ENCODE results near the gene TMPRSS6.

Gene TMPRSS6

DNA sequence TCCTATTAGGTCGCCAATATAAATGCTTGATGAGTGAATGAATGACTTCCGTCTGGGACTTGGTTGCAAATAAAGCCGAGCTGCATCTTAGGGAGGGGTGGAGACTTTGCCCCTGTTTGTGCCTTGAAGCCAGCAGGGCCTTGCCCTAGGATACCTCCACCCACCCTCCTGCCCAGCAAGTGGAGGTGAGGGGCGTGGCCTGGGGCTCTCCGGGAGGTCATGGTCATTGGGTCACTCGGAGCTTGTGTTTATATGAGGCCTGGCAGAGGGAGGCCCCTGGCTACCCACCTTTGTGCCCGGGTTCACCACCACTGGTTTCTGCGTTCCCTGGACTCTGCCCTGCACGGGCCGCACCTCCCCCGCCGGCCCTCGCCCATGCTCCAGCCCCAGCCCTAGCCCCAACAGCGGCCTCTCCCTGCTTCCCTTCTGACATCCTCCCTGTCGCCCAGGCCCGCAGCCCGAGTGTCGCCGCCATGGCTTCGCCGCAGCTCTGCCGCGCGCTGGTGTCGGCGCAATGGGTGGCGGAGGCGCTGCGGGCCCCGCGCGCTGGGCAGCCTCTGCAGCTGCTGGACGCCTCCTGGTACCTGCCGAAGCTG lies 85.7 kb downstream of the TMPRSS6 start:
- DNase-seq = no peak

DNA sequence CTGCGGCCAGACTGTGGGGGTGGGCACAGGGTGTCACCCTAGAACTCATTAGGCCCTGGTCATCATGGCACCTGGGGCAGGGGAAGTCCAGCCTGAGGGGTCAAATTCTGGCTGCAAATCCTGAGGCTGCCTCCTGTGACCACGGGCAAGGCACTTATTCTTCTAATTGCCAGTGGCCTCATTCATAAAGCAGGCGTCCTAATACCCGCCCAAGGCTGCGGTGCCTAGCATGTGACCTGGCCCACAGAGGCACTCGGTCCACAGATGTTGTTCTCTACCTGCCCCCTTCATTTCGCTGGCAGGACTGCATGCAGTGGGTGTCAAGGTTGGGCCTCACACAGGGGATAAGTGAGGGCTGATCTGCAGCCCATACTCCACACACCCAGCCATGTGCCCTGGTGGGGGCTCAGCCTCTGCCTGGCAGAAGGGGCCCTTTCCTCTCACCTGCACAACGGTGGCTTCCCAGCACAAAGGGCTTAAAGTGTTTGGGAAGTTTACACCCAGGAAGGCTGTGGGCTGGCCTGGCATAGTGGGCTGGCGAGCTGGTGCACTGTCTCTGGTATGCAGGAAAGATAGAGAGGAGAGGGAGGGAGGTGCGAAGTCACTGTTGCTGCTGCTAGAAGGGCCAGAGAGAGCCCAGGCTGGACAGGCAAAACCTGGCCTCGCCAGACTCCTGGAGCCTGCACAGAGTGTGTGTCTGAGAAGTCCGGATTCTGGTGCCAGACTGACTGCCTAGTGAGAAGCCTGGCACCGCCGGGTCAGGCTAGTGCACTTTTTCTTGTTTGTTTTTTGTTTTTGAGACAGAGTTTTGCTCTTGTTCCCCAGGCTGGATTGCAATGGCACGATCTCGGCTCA lies 86.8 kb downstream of the TMPRSS6 start:
- no peak for DNase-seq

DNA sequence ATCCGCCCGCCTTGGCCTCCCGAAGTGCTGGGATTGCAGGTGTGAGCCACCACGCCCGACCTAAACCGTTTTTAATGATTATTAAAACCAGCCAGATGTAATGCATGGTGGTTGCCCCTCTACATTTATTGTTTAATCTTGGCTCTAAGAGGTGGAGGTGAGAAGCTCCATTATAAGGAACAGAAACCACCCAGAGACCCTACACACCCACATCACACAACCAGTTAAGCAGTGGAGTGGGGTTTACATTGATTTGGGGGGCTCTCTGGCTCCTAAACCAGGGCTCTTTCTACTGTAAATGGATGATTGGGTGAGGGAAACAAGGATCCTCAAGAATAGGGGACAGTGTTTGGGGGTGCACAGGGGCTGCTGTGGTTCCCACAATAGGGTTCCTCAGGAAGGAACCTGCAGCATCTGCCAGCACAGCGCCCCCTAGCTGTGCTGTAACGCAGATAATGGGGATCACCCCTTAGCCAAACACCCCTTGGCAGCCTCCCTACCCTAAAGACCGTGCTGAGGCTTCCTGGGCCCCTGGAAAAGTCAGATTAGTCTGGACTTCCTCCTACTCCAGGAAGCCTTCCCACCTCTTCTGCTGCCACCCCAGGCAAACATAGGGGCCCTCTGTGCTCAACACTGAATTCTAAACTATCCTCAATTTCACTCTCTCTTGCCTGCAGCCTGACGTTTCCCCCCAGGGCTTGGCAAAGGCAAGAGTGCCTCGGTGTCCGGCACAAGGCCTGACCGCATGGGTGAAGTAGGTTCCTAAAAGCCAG lies 87.6 kb downstream of the TMPRSS6 start:
- DNase-seq = no peak

DNA sequence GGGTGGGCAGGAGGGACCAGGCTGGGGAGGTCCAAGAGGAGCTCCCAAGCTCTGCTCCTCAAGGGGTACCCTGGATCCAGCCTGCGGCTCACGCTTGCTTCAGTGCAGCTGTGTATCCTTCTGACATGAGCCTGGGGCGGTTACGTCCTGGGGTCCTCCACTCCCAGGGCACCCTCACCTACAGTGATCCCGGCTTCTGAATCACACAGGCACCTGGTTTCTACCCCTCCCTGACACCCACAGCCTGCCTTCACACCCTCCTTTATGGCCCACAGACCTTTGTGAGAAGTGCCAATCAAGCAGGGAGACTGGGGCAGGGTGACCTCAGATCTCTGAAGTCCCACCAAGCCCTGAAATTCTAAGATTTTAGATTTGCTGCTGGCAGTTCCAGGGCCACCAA lies 88.5 kb downstream of the TMPRSS6 start:
- no peak for DNase-seq

DNA sequence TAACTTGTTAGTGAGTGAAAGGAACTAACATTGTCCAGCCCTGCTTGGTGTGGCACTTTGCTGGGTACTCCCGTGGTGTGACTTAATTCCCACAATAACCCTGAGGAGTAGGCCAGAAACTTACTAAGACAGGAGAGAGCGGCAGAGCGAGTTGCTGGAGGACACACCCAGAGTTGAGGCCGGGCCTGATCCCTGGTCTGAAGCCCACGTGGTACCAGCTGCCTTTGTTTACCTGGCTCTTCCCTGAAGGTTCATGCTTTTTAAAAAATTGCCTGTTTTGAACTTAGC lies 89.4 kb downstream of the TMPRSS6 start:
- DNase-seq = peak; percentile 8

DNA sequence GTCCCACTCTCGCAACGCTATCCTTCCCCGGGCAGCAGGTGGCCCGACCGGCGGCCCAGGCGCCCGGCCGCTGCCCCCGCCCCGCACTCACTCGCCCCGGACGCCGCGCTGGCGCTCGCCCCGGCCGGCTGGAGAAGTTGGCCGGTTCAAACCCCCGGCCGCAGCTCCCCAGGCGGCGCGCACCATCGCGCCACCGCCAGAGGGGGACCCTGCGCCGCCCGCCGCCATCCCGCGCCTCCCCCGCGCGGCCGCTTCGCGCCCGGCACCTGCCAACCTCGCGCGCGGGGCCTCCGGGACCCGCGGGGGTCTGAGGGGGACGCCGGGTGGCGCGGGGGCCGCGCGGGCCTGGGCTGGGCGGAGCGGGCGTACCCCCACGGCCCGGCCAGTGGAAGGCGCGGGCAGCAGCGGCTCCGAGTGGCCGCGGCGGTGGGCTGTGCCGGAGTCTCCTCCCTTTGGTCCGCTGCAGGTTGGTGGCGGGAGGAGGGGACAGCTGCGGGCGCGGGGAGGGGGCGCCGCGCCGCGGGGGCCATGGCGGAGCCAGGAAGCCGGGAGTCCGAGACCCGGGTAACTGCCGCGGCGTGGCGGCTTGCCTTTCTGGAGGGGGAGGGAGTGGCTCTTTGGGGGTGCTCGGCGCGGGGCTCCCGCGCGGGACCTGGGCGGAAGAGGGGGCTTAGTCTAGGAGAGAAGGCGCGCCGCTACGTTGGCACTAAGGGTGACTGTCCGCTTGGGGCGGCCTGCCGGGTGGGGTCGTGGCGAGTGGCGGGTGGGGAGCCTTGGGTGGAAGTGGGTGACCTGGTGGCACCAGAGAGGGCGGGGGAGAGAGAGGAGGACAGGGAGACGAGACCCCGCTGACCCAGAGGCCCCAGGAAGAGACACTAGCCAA lies 90.0 kb downstream of the TMPRSS6 start, which contains the start of the genes MPST and TST:
Gene MPST (plus strand): TSS at position 434 of the 883 bp plus-strand sequence. CDS start 95 bp downstream, at position 529.
Gene TST (minus strand): TSS at position 139 of the 883 bp plus-strand sequence. CDS start 715 bp downstream, outside the sequence.
- no peak for DNase-seq

DNA sequence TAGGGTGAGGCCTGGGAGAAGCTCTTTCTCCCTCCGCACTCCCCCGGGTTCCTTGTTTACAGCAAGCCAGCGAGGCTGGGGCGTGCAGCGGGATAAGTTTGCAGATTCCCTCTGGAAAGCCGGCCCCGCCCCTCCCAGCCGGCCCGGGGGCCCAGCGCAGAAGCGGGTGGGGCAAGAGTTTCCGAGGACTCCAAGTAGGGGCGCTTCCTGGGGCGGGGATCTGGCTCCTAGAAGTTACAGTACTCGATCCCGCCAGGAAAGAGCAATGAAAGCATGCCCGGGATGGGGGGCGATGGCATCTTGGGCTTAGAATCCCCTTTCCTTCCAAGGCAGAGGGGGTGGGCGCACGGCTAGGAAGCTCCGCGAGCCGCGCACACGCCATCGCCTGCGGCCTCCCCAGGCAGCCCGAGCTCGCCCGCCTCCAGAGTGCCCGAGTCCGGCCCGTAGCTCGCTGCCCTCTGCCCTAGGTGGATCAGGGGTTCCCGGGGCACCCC lies 90.7 kb downstream of the TMPRSS6 start:
- DNase-seq = no peak

DNA sequence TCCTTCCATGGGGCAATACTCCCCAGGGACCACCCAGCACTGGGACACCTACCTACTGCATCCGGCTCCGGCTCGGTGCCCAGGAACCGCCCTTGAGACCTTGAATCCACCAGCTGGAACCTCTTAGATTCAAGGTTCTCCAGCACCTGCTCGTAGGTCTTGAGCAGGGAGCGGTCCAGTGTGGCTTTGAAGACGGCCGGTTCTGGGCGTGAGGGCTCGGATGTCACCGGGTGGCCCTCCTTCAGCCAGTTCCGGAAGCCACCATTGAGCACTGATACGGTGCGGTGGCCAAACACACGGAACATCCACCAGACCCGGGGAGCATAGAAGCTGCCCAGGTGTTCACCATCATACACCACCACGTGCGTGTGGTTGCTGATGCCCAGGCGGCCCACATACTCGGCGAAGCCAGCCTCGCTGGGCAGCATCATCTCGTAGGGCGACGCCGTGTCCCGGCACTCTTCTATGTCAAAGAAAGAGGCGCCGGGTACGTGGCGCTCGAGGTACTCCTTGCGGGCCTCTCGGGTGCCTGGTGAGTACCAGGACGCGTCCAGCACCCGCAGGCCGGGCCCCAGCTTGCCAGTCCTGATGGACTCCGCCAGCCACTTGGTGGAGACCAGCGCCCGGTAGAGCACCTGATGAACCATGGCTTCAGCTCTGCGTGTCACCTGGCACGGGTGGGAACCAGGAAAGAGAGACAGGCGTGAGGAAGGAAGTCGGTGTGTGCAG lies 91.3 kb downstream of the TMPRSS6 start:
- DNase-seq = no peak

DNA sequence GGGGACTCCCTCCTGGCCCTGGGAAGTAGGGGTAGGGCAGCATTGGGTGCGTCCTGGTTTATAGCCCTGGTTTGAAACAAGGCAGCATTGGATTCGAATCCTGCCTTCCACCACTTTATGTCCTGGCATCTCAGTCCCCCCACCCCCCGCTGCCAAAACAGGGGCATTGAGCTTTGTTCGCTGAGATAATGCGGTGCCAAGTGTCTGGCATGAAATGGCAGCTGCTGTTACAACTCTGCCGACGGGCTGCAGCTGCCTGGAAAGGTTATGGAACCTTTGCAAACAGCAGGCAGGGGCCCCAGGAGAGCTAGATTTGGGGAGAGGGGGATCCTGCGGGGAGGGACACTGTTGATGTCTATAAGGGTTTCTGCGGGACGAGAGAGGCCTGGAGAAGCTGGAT lies 92.2 kb downstream of the TMPRSS6 start:
- DNase-seq = no peak

DNA sequence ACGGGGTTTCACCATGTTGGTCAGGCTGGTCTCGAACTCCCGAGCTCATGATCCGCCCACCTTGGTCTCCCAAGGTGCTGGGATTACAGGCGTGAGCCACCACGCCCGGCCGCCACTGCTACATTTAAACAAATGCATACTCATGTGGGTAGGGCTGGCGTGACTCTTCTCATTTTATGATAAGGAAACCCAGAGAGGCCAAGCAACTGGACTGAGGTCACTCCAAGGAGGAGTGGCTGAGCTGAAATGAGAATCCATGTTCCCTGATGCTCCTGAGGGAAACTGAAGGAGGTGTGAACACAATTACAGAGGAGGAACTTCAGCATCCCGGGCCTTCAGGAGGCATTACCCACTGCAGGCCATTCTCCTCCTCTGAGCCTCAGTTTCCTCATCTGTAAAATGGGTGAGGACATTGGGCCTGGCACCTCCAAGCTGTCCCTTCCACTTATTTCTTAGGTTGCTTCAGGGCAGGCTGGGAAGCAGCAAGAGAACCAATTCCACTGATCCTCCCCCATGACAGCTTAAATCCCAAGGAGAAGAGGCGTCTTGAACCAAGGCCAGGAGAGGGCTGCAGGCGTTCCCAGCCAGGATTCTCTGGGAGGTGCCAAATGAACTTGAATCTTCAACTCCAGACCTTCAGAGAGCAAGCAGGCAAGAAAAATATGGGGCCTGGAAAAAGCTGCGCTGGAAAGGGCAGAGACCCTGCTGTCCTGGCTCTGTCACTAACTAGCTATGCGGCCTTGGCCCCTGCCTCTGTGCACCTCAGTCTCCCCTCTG lies 93.2 kb downstream of the TMPRSS6 start:
- DNase-seq = no peak

DNA sequence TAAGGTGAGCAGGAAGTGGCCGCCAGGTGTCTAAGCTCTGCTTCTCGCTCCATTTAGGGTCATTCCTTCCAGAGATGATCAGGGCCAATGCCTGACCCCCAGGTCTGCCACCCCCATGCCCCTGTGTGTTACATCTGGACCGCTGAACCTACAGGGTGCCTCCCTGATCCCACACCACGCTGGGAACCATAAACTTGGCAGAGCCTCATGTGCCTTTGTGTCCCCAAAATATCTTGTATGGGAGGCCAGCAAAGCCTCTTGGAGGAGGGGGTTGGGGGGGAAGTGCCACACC lies 94.0 kb downstream of the TMPRSS6 start:
- DNase-seq = no peak
